HG03060 (cell line): ENCODE data around the gene MAD2L2.

ENCODE experiments used
- ATAC-seq: cut with Tn5 transposase; IDR thresholded peaks from one replicate; pipeline ENCODE4 v1.9.1; 2021; ENCODE audit warnings: low read depth, moderate number of reproducible peaks; ENCODE audit not compliant: unreplicated experiment

MAD2L2 gene

DNA sequence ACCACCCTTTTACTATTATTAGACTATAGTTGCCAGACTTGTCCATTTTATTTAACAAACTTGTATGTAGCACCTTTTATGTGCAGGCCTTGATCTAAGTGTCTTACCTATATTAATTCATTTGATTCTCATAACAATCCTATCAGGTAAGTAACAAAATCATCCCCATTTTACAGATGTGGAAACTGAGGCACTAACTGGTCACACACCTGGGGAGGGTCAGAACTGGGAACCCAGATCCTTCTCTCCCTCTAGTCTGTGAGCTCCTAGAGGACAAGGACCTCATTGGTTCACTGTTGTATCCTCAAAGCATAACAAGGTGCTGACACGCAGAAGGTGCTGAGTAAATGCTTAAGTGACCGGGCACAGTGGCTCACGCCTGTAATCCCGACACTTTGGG is 41.6 kb downstream of the MAD2L2 start:
- no peak for ATAC-seq

- ATAC-seq = no peak
Measured at GRCh38 chr1:11638121-11638520, 42.8 kb downstream of the MAD2L2 start.

- no peak for ATAC-seq
Measured at GRCh38 chr1:11634365-11635192, 46.4 kb downstream of the MAD2L2 start.

- ATAC-seq = no peak
Measured at GRCh38 chr1:11629184-11630016, 51.5 kb downstream of the MAD2L2 start.

- ATAC-seq = no peak
Measured at GRCh38 chr1:11628767-11629166, 52.2 kb downstream of the MAD2L2 start.

GRCh38 chr1:11626551-11626950 is 54.4 kb downstream of the MAD2L2 start:
- ATAC-seq = no peak
